Measurements from ENCODE around the gene CTNNBIP1. TPM values are rescaled to one million over a fixed set of nuclear protein-coding genes. Genes with fewer than 3 reads are reported as not detected.

CTNNBIP1 gene
- total and polyA plus RNA-seq, 2 of the 8 experiments (the other 6 are each of a cell fraction or from before 2014, with no cell fraction given) = 40.9 to 46.6 TPM

DNA sequence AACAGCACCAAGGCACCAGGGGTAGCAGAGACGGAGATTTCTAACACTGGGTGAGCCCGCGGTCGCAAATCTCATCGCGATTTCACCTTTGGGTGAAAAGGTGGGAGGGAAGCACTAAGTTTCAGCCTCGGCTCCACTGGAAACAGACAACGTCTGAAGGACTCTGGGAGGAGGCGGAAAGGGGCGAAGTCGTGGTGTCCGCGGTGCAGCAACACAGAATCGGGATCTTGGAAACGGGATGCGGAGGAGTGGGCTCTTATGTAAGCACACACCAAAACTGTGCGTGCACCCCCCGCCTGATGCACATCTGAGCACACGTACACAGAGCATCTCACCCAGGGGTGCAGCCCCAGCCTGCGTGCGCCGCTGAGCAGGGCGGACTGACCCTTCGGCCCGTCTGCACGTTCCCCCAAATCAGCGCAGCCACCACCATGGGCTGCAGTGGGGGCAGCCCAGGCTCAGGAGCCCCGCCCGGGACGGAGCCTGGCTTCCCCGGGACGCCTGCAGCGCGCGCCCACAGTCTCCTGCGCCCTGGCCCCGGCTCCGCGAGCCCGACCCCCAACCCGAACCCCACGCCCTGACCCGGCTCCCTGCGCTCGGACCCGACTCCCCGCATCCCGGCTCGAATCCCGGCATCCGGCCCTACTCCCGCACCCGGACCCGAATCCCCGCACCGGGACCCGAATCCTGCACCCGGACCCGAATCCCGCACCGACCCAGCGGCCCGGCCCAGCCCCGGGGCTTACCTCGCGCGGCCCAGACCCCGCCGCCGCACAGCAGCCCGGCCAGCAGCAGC is 87.0 kb downstream of the CTNNBIP1 start (continued):
- TF ChIP-seq CHD1 (IDR thresholded peaks at IDR 0.05; ENCODE audit: low read depth, low read length) (no peak), PHF8 (conservative IDR thresholded peaks at IDR 0.05; ENCODE audit: low read depth, low read length) (peak; percentile 42; the same call in 1 of the 2 replicates), EP300 (IDR thresholded peaks at IDR 0.05; ENCODE audit: borderline replicate concordance in 1 of 2, low read depth in 2 of 2, low read length in 2 of 2) (no peak), YY1 (IDR thresholded peaks at IDR 0.05; ENCODE audit: low read depth, low read length) (no peak), HDAC6 (IDR thresholded peaks at IDR 0.05; ENCODE audit: low read depth, low read length) (no peak), SRF (IDR thresholded peaks at IDR 0.05; ENCODE audit: low read depth, low read length) (no peak), HDAC2 (IDR thresholded peaks at IDR 0.05; ENCODE audit: borderline replicate concordance in 1 of 2, low read depth in 2 of 2, low read length in 2 of 2) (no peak), SIN3A (conservative IDR thresholded peaks at IDR 0.05 in 1 of 2, IDR thresholded peaks at IDR 0.05 in 1 of 2; ENCODE audit: low read depth in 1 of 2, low read length in 2 of 2) (0 out of 4 replicates have a peak, but pooled peaks of 1 of the 2 experiments have one; percentile 12), CBX8 (IDR thresholded peaks at IDR 0.05; ENCODE audit: borderline replicate concordance, low read depth, low read length) (no peak), RBBP5 (IDR thresholded peaks at IDR 0.05; ENCODE audit: borderline replicate concordance, low read depth, low read length) (peak; percentile 54; the same call in 1 of the 2 replicates), TCF12 (IDR thresholded peaks at IDR 0.05; ENCODE audit: low read depth, low read length) (no peak), SAP30 (IDR thresholded peaks at IDR 0.05; ENCODE audit: insufficient read depth, insufficient replicate concordance, low read length) (no peak), KDM1A (IDR thresholded peaks at IDR 0.05; ENCODE audit: borderline replicate concordance, low read length) (no peak), CTBP2 (IDR thresholded peaks at IDR 0.05; ENCODE audit: borderline replicate concordance, insufficient read depth, insufficient read length, low read length) (no peak), SP1 (IDR thresholded peaks at IDR 0.05; ENCODE audit: low read depth, low read length) (no peak), CEBPB (IDR thresholded peaks at IDR 0.05; ENCODE audit: low read depth, low read length) (no peak), EZH2 (IDR thresholded peaks at IDR 0.05; ENCODE audit: low read depth, low read length, severe bottlenecking) (no peak), POLR2A (IDR thresholded peaks at IDR 0.05; ENCODE audit: control extremely low read depth in 1 of 2, low read depth in 2 of 2, low read length in 2 of 2) (peak in 1 of 2 experiments; percentile 15; a peak in 1 of 3 replicates), SP2 (IDR thresholded peaks at IDR 0.05; ENCODE audit: low read length) (no peak), MAFK (IDR thresholded peaks at IDR 0.05; ENCODE audit: low read depth, low read length) (no peak)
- TF ChIP-seq, protein P1, sequence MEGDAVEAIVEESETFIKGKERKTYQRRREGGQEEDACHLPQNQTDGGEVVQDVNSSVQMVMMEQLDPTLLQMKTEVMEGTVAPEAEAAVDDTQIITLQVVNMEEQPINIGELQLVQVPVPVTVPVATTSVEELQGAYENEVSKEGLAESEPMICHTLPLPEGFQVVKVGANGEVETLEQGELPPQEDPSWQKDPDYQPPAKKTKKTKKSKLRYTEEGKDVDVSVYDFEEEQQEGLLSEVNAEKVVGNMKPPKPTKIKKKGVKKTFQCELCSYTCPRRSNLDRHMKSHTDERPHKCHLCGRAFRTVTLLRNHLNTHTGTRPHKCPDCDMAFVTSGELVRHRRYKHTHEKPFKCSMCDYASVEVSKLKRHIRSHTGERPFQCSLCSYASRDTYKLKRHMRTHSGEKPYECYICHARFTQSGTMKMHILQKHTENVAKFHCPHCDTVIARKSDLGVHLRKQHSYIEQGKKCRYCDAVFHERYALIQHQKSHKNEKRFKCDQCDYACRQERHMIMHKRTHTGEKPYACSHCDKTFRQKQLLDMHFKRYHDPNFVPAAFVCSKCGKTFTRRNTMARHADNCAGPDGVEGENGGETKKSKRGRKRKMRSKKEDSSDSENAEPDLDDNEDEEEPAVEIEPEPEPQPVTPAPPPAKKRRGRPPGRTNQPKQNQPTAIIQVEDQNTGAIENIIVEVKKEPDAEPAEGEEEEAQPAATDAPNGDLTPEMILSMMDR (IDR thresholded peaks at IDR 0.05; ENCODE audit: control extremely low read depth in 1 of 3, insufficient read depth in 1 of 3, low read depth in 1 of 3, low read length in 3 of 3) = no peak
